ENCODE data around the gene OXNAD1. TPM values are rescaled to one million over a fixed set of nuclear protein-coding genes. Genes with fewer than 3 reads are reported as not detected.

OXNAD1 gene
- total RNA-seq, 2 donors from 2014 or later, result 16.2 to 16.3 TPM

GRCh38 chr3:16249336-16249735 lies 15.7 kb upstream of the OXNAD1 start:
- Histone ChIP-seq H3K27me3 (replicated peaks; ENCODE audit: insufficient read depth) (no peaks in the 10 kb centered on the region), H3K9me3 (no peaks in the 10 kb centered on the region), H3K4me3 (no peak overlapping the region), H3K36me3 (no peaks in the 10 kb centered on the region), H3K4me1 (replicated peaks) (no peaks in the 10 kb centered on the region), H3K27ac (no peak overlapping the region)
- intact Hi-C loops (cut with DNase I), result loop anchor here (5.0 to 10.0 kb wide), 3 partner anchors 202 to 615 kb away; no protein-coding TSS in a partner anchor
- DNase-seq (ENCODE audit: low spot score), result no peak
- WGBS, result 32% methylated on average over 3 of the region's 3 CpGs
- no peak for TF ChIP-seq CTCF (IDR thresholded peaks at IDR 0.05)
- TF ChIP-seq POLR2AphosphoS5 (IDR thresholded peaks at IDR 0.05), result no peak
- TF ChIP-seq POLR2A (IDR thresholded peaks at IDR 0.05), result no peak

GRCh38 chr3:16249886-16250285 lies 15.1 kb upstream of the OXNAD1 start:
- H3K9me3 ChIP-seq, result no peaks in the 10 kb centered on the region
- no peaks in the 10 kb centered on the region for H3K4me1 ChIP-seq (replicated peaks)
- no peak overlapping the region for H3K4me3 ChIP-seq
- H3K27ac ChIP-seq, result no peak overlapping the region
- 56% methylated on average over 3 of the region's 3 CpGs for WGBS
- TF ChIP-seq CTCF (IDR thresholded peaks at IDR 0.05) (no peak), POLR2AphosphoS5 (IDR thresholded peaks at IDR 0.05) (no peak), POLR2A (IDR thresholded peaks at IDR 0.05) (no peak)
- no peaks in the 10 kb centered on the region for H3K36me3 ChIP-seq
- intact Hi-C loops (cut with DNase I), result loop anchor here (5.0 to 10.0 kb wide), 3 partner anchors 203 to 615 kb away; no protein-coding TSS in a partner anchor
- no peak for DNase-seq (ENCODE audit: low spot score)
- no peaks in the 10 kb centered on the region for H3K27me3 ChIP-seq (replicated peaks; ENCODE audit: insufficient read depth)

DNA sequence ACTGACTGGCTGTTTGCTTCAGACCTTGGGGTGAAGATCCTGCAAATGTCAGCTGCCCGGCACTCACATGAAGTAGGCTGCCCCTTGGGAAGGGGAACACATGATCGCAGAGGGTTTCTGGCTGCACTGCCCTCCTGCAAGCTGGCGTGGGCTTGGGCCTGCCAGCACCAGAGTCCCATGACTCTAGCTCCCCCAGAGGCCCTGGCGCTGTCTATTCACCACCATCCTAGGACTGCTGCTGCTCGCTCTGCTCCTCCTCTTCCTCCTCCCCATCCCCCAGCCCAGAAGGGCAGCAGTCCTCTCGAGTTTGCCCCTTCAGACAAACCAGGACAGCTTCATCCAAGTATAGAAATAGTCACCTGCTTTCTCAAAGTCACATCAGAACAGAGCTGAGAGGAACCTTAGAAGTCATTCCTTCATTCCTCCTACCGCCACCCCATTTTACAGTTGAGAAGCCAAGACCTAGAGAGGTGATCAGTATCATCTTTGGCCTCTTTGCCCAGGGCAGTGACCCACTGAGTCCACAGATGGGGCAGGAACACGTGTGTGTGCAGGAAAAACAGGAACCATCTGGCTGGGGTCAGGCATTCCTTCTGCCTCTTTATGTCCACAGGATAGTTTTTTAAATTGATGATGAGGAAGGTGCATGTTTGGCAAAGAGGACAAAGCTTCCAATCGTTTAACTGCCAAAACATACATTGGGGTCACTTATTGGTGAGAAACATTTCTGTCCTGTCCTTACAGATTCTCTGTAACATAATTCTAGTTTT lies 13.5 kb upstream of the OXNAD1 start:
- TF ChIP-seq POLR2AphosphoS5 (IDR thresholded peaks at IDR 0.05) (no peak), POLR2A (IDR thresholded peaks at IDR 0.05) (no peak), CTCF (IDR thresholded peaks at IDR 0.05) (no peak)
- H3K27ac ChIP-seq, result no peak overlapping the region
- intact Hi-C loops (cut with DNase I), result no loop called here
- no peaks in the 10 kb centered on the region for H3K4me1 ChIP-seq (replicated peaks)
- WGBS, result 73% methylated on average over 9 of the region's 9 CpGs
- no peaks in the 10 kb centered on the region for H3K36me3 ChIP-seq
- no peak overlapping the region for H3K4me3 ChIP-seq
- H3K9me3 ChIP-seq, result no peaks in the 10 kb centered on the region
- no peak for DNase-seq (ENCODE audit: low spot score)
- H3K27me3 ChIP-seq (replicated peaks; ENCODE audit: insufficient read depth), result no peaks in the 10 kb centered on the region

DNA sequence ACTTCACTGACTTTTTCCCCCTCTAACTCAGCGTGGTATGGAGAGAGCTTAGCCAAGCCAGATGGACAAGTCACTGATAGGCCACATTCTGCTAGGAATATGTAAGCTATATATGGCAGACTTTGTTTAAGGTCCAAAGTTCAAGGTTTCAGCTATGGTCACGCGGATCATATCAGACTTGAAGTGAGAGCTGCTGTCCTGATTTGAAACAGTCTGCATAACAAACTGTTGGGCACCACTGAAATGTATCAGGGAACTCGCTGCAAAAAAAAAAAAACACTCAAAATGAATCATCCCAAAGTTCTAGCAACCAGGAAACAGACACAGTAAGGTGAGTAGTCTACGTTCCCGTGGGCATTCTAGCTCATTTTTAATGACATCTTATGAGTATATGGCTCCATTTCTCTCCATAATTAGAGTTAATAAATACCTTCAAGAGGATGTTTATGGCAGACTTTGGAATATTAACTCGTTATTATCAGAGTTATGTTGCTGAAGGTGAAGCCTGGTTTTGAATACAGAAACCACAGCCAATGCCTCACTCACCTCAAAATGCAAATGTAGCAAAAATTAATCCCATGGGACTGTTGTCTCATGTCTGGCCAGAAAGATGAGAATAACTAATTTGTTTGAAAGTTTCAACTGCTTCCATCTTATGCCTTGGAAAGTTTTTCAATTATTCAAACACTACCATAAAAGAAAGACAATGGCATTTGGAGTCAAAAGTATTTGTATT lies 12.6 kb upstream of the OXNAD1 start:
- no peak overlapping the region for H3K27ac ChIP-seq
- no peaks in the 10 kb centered on the region for H3K36me3 ChIP-seq
- no peaks in the 10 kb centered on the region for H3K27me3 ChIP-seq (replicated peaks; ENCODE audit: insufficient read depth)
- no peak for TF ChIP-seq CTCF (IDR thresholded peaks at IDR 0.05)
- no peak for TF ChIP-seq POLR2AphosphoS5 (IDR thresholded peaks at IDR 0.05)
- no peak for TF ChIP-seq POLR2A (IDR thresholded peaks at IDR 0.05)
- no peaks in the 10 kb centered on the region for H3K4me1 ChIP-seq (replicated peaks)
- 73% methylated on average over 7 of the region's 7 CpGs for WGBS
- intact Hi-C loops (cut with DNase I), result no loop called here
- no peaks in the 10 kb centered on the region for H3K9me3 ChIP-seq
- DNase-seq (ENCODE audit: low spot score), result no peak
- H3K4me3 ChIP-seq, result no peak overlapping the region
